Activated T-cell treated with anti-CD3 and anti-CD28 coated beads, Interleukin-2, amount 50 U/mL, for 72 hours (primary cell): ENCODE results near the gene IKBKG. TPM values are rescaled to one million over a fixed set of nuclear protein-coding genes. Genes with fewer than 3 reads are reported as not detected.
"Not testable (repeated sequence)": the region's sequence is repeated elsewhere in the genome, so short reads cannot be mapped to it uniquely, and the experiment has no call there.

Experiments
- ATAC-seq, 2 donors: fragments of 150-1000 bp; cut with Tn5 transposase; replicated peaks in 1 of 2; 2 replicates each; pipeline ENCODE4 v1.10.0; 2021; ENCODE audit warnings: moderate library complexity in 2 of 2, mild to moderate bottlenecking in 1 of 2
- DNase-seq, 2 donors: peaks; one replicate each; pipeline ENCODE4 v3.0.0; 2021 to 2022; ENCODE audit warnings: mixed read lengths in 1 of 2
- H3K27ac Mint-ChIP-seq: one replicate; pipeline ENCODE4 v1.8.0; 2022; ENCODE audit warnings: mild to moderate bottlenecking, moderate library complexity, mixed read lengths
- H3K27me3 Mint-ChIP-seq: one replicate; pipeline ENCODE4 v1.8.0; 2022; ENCODE audit warnings: low read depth, mixed read lengths
- H3K36me3 Mint-ChIP-seq, 2 donors: one replicate each; pipeline ENCODE4 v1.8.0; 2022; ENCODE audit warnings: mixed read lengths in 2 of 2, mild to moderate bottlenecking in 1 of 2; ENCODE audit not compliant: insufficient read depth in 2 of 2
- H3K4me1 Mint-ChIP-seq: one replicate; pipeline ENCODE4 v1.8.0; 2022; ENCODE audit warnings: low read depth, mixed read lengths
- H3K4me3 Mint-ChIP-seq, 2 donors: one replicate each; pipeline ENCODE4 v1.8.0; 2022; ENCODE audit warnings: mild to moderate bottlenecking in 2 of 2, mixed read lengths in 2 of 2, moderate library complexity in 2 of 2
- H3K9me3 Mint-ChIP-seq, 2 donors: one replicate each; pipeline ENCODE4 v1.8.0; 2022; ENCODE audit warnings: mixed read lengths in 2 of 2
- total RNA-seq, 2 donors: library from RNA; stranded (reverse); gene quantifications; one replicate each; pipeline ENCODE4 v1.2.3, GENCODE V29; 2022

Gene IKBKG
- total RNA-seq, 2 donors from 2014 or later, result 38.4 to 39.4 TPM

- Mint-ChIP-seq H3K36me3 (no peaks in the 10 kb centered on the region), H3K27me3 (peaks cover 13% of the 10 kb centered on the region), H3K27ac (no peak overlapping the region), H3K9me3 (no peaks in the 10 kb centered on the region), H3K4me1 (peaks cover 10% of the 10 kb centered on the region), H3K4me3 (no peak overlapping the region)
- ATAC-seq (peak in 1 of 2 donors; percentile 26), DNase-seq (no peak)
Observed at GRCh38 chrX:154607370-154607769, 60.0 kb downstream of the IKBKG start.

GRCh38 chrX:154607976-154608375 lies 60.6 kb downstream of the IKBKG start:
- not testable (repeated sequence) for ATAC-seq, H3K4me3 Mint-ChIP-seq, DNase-seq, H3K36me3 Mint-ChIP-seq, H3K27ac Mint-ChIP-seq, H3K9me3 Mint-ChIP-seq, H3K4me1 Mint-ChIP-seq
- peaks cover 13% of the 10 kb centered on the region for H3K27me3 Mint-ChIP-seq

DNA sequence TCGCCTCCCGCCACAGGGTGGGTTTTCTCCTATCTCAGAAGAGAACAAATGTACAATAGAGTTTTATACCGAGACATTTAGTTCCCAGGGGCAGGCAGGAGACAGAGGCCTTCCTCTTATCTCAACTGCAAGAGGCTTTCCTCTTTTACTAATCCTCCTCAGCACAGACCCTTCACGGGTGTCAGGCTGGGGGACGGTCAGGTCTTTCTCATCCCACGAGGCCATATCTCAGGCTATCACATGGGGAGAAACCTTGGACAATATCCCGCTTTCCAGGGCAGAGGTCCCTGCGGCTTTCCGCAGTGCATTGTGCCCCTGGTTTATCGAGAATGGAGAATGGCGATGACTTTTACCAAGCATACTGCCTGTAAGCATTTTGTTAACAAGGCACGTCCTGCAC lies 61.4 kb downstream of the IKBKG start:
- peaks cover 13% of the 10 kb centered on the region for H3K27me3 Mint-ChIP-seq
- not testable (repeated sequence) for DNase-seq, ATAC-seq, H3K4me3 Mint-ChIP-seq, H3K27ac Mint-ChIP-seq, H3K9me3 Mint-ChIP-seq, H3K4me1 Mint-ChIP-seq, H3K36me3 Mint-ChIP-seq

- H3K9me3 Mint-ChIP-seq, ATAC-seq, DNase-seq, H3K27me3 Mint-ChIP-seq, H3K27ac Mint-ChIP-seq, H3K36me3 Mint-ChIP-seq, H3K4me3 Mint-ChIP-seq, H3K4me1 Mint-ChIP-seq: not testable (repeated sequence)
Observed at GRCh38 chrX:154611146-154611545, 63.7 kb downstream of the IKBKG start.

GRCh38 chrX:154613586-154613985 lies 66.2 kb downstream of the IKBKG start:
- not testable (repeated sequence) for H3K9me3 Mint-ChIP-seq, ATAC-seq, DNase-seq, H3K36me3 Mint-ChIP-seq, H3K27ac Mint-ChIP-seq, H3K4me3 Mint-ChIP-seq, H3K4me1 Mint-ChIP-seq, H3K27me3 Mint-ChIP-seq

Other genes with a start within 250 kb of the IKBKG start
- 100 to 1,000 TPM; 755 to 777 TPM for gene FLNA, start 173.0 kb upstream of the IKBKG start, total RNA-seq
- gene EMD, start 168.3 kb upstream of the IKBKG start, total RNA-seq, result 10 to 100 TPM; 91.0 to 92.9 TPM
- 1,000 to 10,000 TPM; 3,958 to 4,635 TPM for gene RPL10, start 149.2 kb upstream of the IKBKG start, total RNA-seq
- gene DNASE1L1, start 138.4 kb upstream of the IKBKG start, total RNA-seq, result 10 to 100 TPM in 1 of 2 donors, 1 to 10 TPM in 1; 9.3 to 11.4 TPM
- 100 to 1,000 TPM in 1 of 2 donors, 10 to 100 TPM in 1; 89.0 to 106 TPM for gene TAFAZZIN, start 136.1 kb upstream of the IKBKG start, total RNA-seq
- 10 to 100 TPM; 37.0 to 38.7 TPM for gene ATP6AP1, start 118.9 kb upstream of the IKBKG start, total RNA-seq
- gene GDI1, start 110.5 kb upstream of the IKBKG start, total RNA-seq, result 100 to 1,000 TPM; 115 to 118 TPM
- 10 to 100 TPM; 49.6 to 56.6 TPM for gene FAM50A, start 103.5 kb upstream of the IKBKG start, total RNA-seq
- 10 to 100 TPM; 39.4 to 42.9 TPM for gene PLXNA3, start 89.3 kb upstream of the IKBKG start, total RNA-seq
- gene LAGE3, start 68.3 kb upstream of the IKBKG start, total RNA-seq, result 10 to 100 TPM; 34.3 to 35.8 TPM
- gene UBL4A, start 61.0 kb upstream of the IKBKG start, total RNA-seq, result 10 to 100 TPM; 45.0 to 53.5 TPM
- gene SLC10A3, start 57.0 kb upstream of the IKBKG start, total RNA-seq, result 10 to 100 TPM; 19.9 to 25.1 TPM
- gene FAM3A, start 31.4 kb upstream of the IKBKG start, total RNA-seq, result 10 to 100 TPM; 31.2 to 32.9 TPM
- 10 to 100 TPM; 46.9 to 47.3 TPM for gene G6PD, start 774 bp upstream of the IKBKG start, total RNA-seq
- gene CTAG1A, start 37.5 kb downstream of the IKBKG start, total RNA-seq, result not detected
- not detected for gene CTAG1B, start 71.7 kb downstream of the IKBKG start, total RNA-seq
- not detected for gene CTAG2, start 106.0 kb downstream of the IKBKG start, total RNA-seq
- 1 to 10 TPM; 6.2 to 8.4 TPM for gene GAB3, start 203.5 kb downstream of the IKBKG start, total RNA-seq
- gene DKC1, start 215.2 kb downstream of the IKBKG start, total RNA-seq, result 100 to 1,000 TPM in 1 of 2 donors, 10 to 100 TPM in 1; 92.7 to 111 TPM